ENCODE measurements around the gene MTX1.

DNA sequence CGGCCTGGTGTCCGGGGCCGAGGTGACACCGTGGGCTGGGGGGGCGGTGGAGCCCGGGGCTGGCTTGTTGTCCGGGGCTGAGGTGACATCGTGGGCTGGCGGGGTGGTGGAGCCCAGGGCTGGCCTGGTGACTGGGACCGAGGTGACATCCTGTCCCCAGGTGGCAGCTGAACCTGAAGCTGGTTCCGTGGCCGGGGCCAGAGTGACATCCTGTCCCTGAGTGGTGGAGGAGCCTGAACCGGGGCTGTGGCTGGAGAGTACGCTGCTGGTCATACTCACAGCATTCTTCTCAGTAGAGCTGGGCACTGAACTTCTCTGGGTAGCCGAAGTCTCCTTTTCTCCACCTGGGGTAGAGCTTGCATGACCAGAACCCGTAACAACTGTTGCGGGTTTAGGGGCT is 16.6 kb upstream of the MTX1 start:
- TF ChIP-seq POLR2A (IDR thresholded peaks at IDR 0.05; ENCODE audit: low read depth, low read length) (no peak), TAF1 (IDR thresholded peaks at IDR 0.05; ENCODE audit: low read depth, low read length) (no peak), POLR2AphosphoS5 (IDR thresholded peaks at IDR 0.05; ENCODE audit: low read depth, low read length) (no peak)
